ENCODE results near the gene GABRB1. TPM values are rescaled to one million over a fixed set of nuclear protein-coding genes. Genes with fewer than 3 reads are reported as not detected.

Gene GABRB1
- total RNA-seq, 6 experiments from 2014 or later = 0.43 TPM; not detected in 5

- Histone ChIP-seq H3K27ac (no peak overlapping the region), H3K27me3 (no peaks in the 10 kb centered on the region), H3K4me3 (no peak overlapping the region), H3K9me3 (no peaks in the 10 kb centered on the region), H3K4me1 (no peaks in the 10 kb centered on the region), H3K36me3 (no peaks in the 10 kb centered on the region)
- WGBS (ENCODE audit: insufficient coverage, low coverage, low lambda C conversion rate, missing lambda C conversion rate) = 38% methylated on average over 1 of the region's 1 CpG
- TF ChIP-seq POLR2A (IDR thresholded peaks at IDR 0.05) = no peak
- no peak for TF ChIP-seq CTCF (IDR thresholded peaks at IDR 0.05)
- DNase-seq (no peak), ATAC-seq (no peak)
- intact Hi-C loops (cut with DNase I) = no loop called here
These were observed 378.9 kb downstream of the GABRB1 start for GRCh38 chr4:47410271-47410670.

- ATAC-seq = no peak
- Histone ChIP-seq H3K27me3 (no peaks in the 10 kb centered on the region), H3K36me3 (no peaks in the 10 kb centered on the region), H3K4me3 (no peak overlapping the region), H3K4me1 (peaks cover 0 to 5% (median 0%) of the 10 kb centered on the region in 4 donors), H3K27ac (no peak overlapping the region), H3K9me3 (no peaks in the 10 kb centered on the region)
- 35% methylated on average over 2 of the region's 2 CpGs for WGBS (ENCODE audit: insufficient coverage, low coverage, low lambda C conversion rate, missing lambda C conversion rate)
- no peak for TF ChIP-seq CTCF (IDR thresholded peaks at IDR 0.05)
- no peak for TF ChIP-seq POLR2A (IDR thresholded peaks at IDR 0.05)
- intact Hi-C loops (cut with DNase I) = no loop called here
- no peak for DNase-seq
These were observed 382.2 kb downstream of the GABRB1 start for GRCh38 chr4:47413521-47413920.

GRCh38 chr4:47415719-47416118, 384.4 kb downstream of the GABRB1 start:
- Histone ChIP-seq H3K4me3 (no peak overlapping the region), H3K9me3 (no peaks in the 10 kb centered on the region), H3K27me3 (no peaks in the 10 kb centered on the region), H3K36me3 (no peaks in the 10 kb centered on the region), H3K27ac (no peak overlapping the region), H3K4me1 (peaks cover 0 to 15% (median 0%) of the 10 kb centered on the region in 4 donors)
- intact Hi-C loops (cut with DNase I) = no loop called here
- ATAC-seq = no peak
- TF ChIP-seq CTCF (IDR thresholded peaks at IDR 0.05) = no peak
- no peak for TF ChIP-seq POLR2A (IDR thresholded peaks at IDR 0.05)
- DNase-seq = no peak

- Histone ChIP-seq H3K36me3 (no peaks in the 10 kb centered on the region), H3K4me1 (peaks cover 0 to 15% (median 0%) of the 10 kb centered on the region in 4 donors), H3K27me3 (no peaks in the 10 kb centered on the region), H3K27ac (no peak overlapping the region), H3K9me3 (no peaks in the 10 kb centered on the region), H3K4me3 (no peak overlapping the region)
- 11% methylated on average over 2 of the region's 2 CpGs for WGBS (ENCODE audit: insufficient coverage, low coverage, low lambda C conversion rate, missing lambda C conversion rate)
- ATAC-seq (peak in 2 of 4 donors; percentile 60 to 89), DNase-seq (no peak)
- TF ChIP-seq POLR2A (IDR thresholded peaks at IDR 0.05) = no peak
- no peak for TF ChIP-seq CTCF (IDR thresholded peaks at IDR 0.05)
- intact Hi-C loops (cut with DNase I) = no loop called here
These were observed 386.8 kb downstream of the GABRB1 start for GRCh38 chr4:47418147-47418546.

GRCh38 chr4:47419296-47419695, 387.9 kb downstream of the GABRB1 start:
- H3K36me3 ChIP-seq = no peaks in the 10 kb centered on the region
- DNase-seq (no peak), ATAC-seq (peak in 1 of 4 donors; percentile 69)
- no peaks in the 10 kb centered on the region for H3K9me3 ChIP-seq
- 13% methylated on average over 2 of the region's 2 CpGs for whole genome bisulfite sequencing (ENCODE audit: insufficient coverage, low coverage, low lambda C conversion rate, missing lambda C conversion rate)
- TF ChIP-seq POLR2A (IDR thresholded peaks at IDR 0.05) = no peak
- no peak for TF ChIP-seq CTCF (IDR thresholded peaks at IDR 0.05)
- peaks cover 0 to 15% (median 0%) of the 10 kb centered on the region in 4 donors for H3K4me1 ChIP-seq
- no peaks in the 10 kb centered on the region for H3K27me3 ChIP-seq
- H3K27ac ChIP-seq = no peak overlapping the region
- intact Hi-C loops (cut with DNase I) = no loop called here
- H3K4me3 ChIP-seq = no peak overlapping the region

Measured in right lobe of liver (tissue), 6 donors.